ENCODE data around the gene SMPD3. TPM values are rescaled to one million over a fixed set of nuclear protein-coding genes. Genes with fewer than 3 reads are reported as not detected.

Gene SMPD3
- total and polyA plus RNA-seq, 2 donors (not counting 3 experiments of a cell fraction or from before 2014, with no cell fraction given), result not detected

DNA sequence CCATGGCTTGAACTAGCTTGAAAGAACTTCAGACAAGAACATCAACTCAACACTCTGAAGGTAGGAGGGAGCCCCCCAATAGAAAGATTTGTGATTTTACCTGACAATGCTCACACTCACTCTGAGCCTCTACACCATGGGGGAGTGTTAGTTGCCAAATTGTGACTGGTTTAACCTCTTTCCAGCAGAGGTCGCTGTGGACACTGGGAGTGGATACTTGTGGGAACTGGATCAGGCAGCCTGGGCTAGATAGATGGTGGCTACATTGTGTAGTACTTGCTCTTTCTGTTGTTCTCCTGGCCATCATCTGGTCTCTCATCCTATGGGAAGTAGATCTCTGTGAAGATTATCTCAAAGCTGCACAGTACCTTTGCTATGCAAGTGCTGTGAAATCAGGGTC is 2.9 kb downstream of the SMPD3 start:
- H3K27me3 ChIP-seq (ENCODE audit: control insufficient read depth in 2 of 2, insufficient read depth in 2 of 2, low read length in 2 of 2), result peaks cover 6 to 8% of the 10 kb centered on the region in 2 experiments

DNA sequence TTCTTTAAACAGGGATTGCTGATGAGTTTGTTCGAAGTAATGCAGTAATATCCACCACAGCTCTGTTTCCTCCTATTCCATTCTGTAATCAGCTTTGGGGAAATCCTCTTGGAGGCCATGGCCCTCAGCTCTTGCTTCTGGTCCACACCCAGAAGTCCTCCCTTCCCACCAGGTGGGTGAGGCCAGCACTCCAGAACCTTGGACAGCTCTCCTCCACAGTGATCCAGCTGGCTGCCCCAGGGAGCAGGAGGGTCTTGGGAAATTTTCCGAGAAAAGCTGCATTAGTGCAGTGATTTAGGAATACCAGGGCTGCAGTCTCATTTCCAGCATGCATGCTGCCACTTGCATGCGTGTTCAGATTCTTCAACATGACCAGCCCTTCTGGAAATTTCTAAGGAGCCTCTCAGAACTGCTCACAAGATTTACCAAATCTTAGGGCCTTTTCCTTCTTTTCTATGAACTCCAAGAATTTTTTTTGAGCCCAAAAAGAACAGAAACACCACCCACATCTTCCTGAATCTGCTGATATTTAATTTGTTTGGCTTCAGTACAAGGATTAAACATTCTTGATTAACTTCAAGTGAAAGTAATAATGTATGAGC is 4.2 kb downstream of the SMPD3 start:
- ChIA-PET POLR2A (no interaction called here), CTCF (interaction anchor here (0.8 to 1.8 kb wide), 3 partner anchors 12 to 66 kb away, joined by 3 to 9 read pairs (median 5); no protein-coding TSS in a partner anchor)
- DNase-seq (ENCODE audit: low read depth, low spot score), result peak; percentile 44
- no peak overlapping the region for H3K4me3 ChIP-seq (replicated peaks in 1 of 3; ENCODE audit: insufficient read depth in 1 of 3, low read depth in 1 of 3, low read length in 3 of 3)
- no TSS peak for BruUV-seq (replicated peaks)
- H4K20me1 ChIP-seq (replicated peaks; ENCODE audit: control insufficient read depth, extremely low read depth, insufficient read depth, low read length), result no peaks in the 10 kb centered on the region
- no peaks in the 10 kb centered on the region for H3K79me2 ChIP-seq (ENCODE audit: control insufficient read depth, insufficient read depth, low read length)
- H3K4me1 ChIP-seq (ENCODE audit: control insufficient read depth, extremely low read depth, insufficient read depth, low read length), result no peaks in the 10 kb centered on the region
- no peaks in the 10 kb centered on the region for H3K9me1 ChIP-seq (replicated peaks; ENCODE audit: control insufficient read depth, extremely low read depth, insufficient read depth, low read length)
- FAIRE-seq, result no peak
- no peaks in the 10 kb centered on the region for H3K36me3 ChIP-seq (ENCODE audit: control insufficient read depth in 2 of 2, extremely low read depth in 1 of 2, insufficient read depth in 2 of 2, low read length in 2 of 2)
- no peak overlapping the region for H2AFZ ChIP-seq (ENCODE audit: low read depth, low read length)
- H3K27ac ChIP-seq (ENCODE audit: insufficient read depth, low read depth, low read length), result no peak overlapping the region
- dilution Hi-C loops (cut with MboI; ENCODE audit: extremely low pct_ligation_motif_present, low sequenced_read_pairs) (no loop called here), intact Hi-C loops (cut with micrococcal nuclease) (no loop called here)
- TF ChIP-seq GATA2 (IDR thresholded peaks at IDR 0.05; ENCODE audit: insufficient read depth, insufficient read length, low read depth, low read length), result no peak
- no peaks in the 10 kb centered on the region for H3K9me3 ChIP-seq (replicated peaks; ENCODE audit: control insufficient read depth, insufficient read depth, low read length)
- H3K27me3 ChIP-seq (ENCODE audit: control insufficient read depth in 2 of 2, insufficient read depth in 2 of 2, low read length in 2 of 2), result peaks cover 6 to 8% of the 10 kb centered on the region in 2 experiments
- H3K9ac ChIP-seq (replicated peaks; ENCODE audit: extremely low read depth, insufficient read depth, low read length), result no peak overlapping the region
- no peak overlapping the region for H3K4me2 ChIP-seq (ENCODE audit: insufficient read depth, low read length)

More for the DNA sequence above, 2.9 kb downstream of the SMPD3 start:
- no peaks in the 10 kb centered on the region for H3K4me1 ChIP-seq (ENCODE audit: control insufficient read depth, extremely low read depth, insufficient read depth, low read length)
- intact Hi-C loops (cut with micrococcal nuclease) (loop anchor here (1.0 kb wide), 1 partner anchor 65 kb away; no protein-coding TSS in a partner anchor), dilution Hi-C loops (cut with MboI; ENCODE audit: extremely low pct_ligation_motif_present, low sequenced_read_pairs) (no loop called here)
- no peak overlapping the region for H3K4me2 ChIP-seq (ENCODE audit: insufficient read depth, low read length)
- H3K4me3 ChIP-seq (replicated peaks in 1 of 3; ENCODE audit: insufficient read depth in 1 of 3, low read depth in 1 of 3, low read length in 3 of 3), result no peak overlapping the region
- H3K79me2 ChIP-seq (ENCODE audit: control insufficient read depth, insufficient read depth, low read length), result no peaks in the 10 kb centered on the region
- TF ChIP-seq, protein P1, sequence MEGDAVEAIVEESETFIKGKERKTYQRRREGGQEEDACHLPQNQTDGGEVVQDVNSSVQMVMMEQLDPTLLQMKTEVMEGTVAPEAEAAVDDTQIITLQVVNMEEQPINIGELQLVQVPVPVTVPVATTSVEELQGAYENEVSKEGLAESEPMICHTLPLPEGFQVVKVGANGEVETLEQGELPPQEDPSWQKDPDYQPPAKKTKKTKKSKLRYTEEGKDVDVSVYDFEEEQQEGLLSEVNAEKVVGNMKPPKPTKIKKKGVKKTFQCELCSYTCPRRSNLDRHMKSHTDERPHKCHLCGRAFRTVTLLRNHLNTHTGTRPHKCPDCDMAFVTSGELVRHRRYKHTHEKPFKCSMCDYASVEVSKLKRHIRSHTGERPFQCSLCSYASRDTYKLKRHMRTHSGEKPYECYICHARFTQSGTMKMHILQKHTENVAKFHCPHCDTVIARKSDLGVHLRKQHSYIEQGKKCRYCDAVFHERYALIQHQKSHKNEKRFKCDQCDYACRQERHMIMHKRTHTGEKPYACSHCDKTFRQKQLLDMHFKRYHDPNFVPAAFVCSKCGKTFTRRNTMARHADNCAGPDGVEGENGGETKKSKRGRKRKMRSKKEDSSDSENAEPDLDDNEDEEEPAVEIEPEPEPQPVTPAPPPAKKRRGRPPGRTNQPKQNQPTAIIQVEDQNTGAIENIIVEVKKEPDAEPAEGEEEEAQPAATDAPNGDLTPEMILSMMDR (IDR thresholded peaks at IDR 0.05; ENCODE audit: extremely low read depth in 1 of 2, insufficient read depth in 1 of 2, low read depth in 1 of 2, low read length in 2 of 2), result peak; percentile 44 to 55
- TF ChIP-seq POLR2A (IDR thresholded peaks at IDR 0.05; ENCODE audit: low read depth, low read length), result no peak
- no peak for TF ChIP-seq JUN (IDR thresholded peaks at IDR 0.05; ENCODE audit: borderline replicate concordance, insufficient read depth, insufficient read length, low read depth)
- peak; percentile 35 for DNase-seq (ENCODE audit: low read depth, low spot score)
- H3K36me3 ChIP-seq (ENCODE audit: control insufficient read depth in 2 of 2, extremely low read depth in 1 of 2, insufficient read depth in 2 of 2, low read length in 2 of 2), result no peaks in the 10 kb centered on the region
- no TSS peak for BruUV-seq (replicated peaks)
- no peaks in the 10 kb centered on the region for H3K9me1 ChIP-seq (replicated peaks; ENCODE audit: control insufficient read depth, extremely low read depth, insufficient read depth, low read length)
- no peak overlapping the region for H2AFZ ChIP-seq (ENCODE audit: low read depth, low read length)
- no peaks in the 10 kb centered on the region for H3K9me3 ChIP-seq (replicated peaks; ENCODE audit: control insufficient read depth, insufficient read depth, low read length)
- H3K9ac ChIP-seq (replicated peaks; ENCODE audit: extremely low read depth, insufficient read depth, low read length), result no peak overlapping the region
- ChIA-PET POLR2A (no interaction called here), CTCF (interaction anchor here (1.0 kb wide), 2 partner anchors 10 to 65 kb away, joined by 3 to 5 read pairs; no protein-coding TSS in a partner anchor)
- FAIRE-seq, result no peak
- no peak overlapping the region for H3K27ac ChIP-seq (ENCODE audit: insufficient read depth, low read depth, low read length)
- H4K20me1 ChIP-seq (replicated peaks; ENCODE audit: control insufficient read depth, extremely low read depth, insufficient read depth, low read length), result no peaks in the 10 kb centered on the region

All from endothelial cell of umbilical vein (primary cell).